ENCODE measurements around the gene HECTD4. TPM values are rescaled to one million over a fixed set of nuclear protein-coding genes. Genes with fewer than 3 reads are reported as not detected.
"Not testable (repeated sequence)": the region's sequence is repeated elsewhere in the genome, so short reads cannot be mapped to it uniquely, and the experiment has no call there.

Gene HECTD4
- 30.5 TPM for total RNA-seq

- peak; percentile 97 for ATAC-seq
These were observed at the start of gene HECTD4 for GRCh38 chr12:112381883-112382796. TSS of gene HECTD4 (minus strand) at chr12:112382431. CDS start at chr12:112382128, 303 bp downstream.

DNA sequence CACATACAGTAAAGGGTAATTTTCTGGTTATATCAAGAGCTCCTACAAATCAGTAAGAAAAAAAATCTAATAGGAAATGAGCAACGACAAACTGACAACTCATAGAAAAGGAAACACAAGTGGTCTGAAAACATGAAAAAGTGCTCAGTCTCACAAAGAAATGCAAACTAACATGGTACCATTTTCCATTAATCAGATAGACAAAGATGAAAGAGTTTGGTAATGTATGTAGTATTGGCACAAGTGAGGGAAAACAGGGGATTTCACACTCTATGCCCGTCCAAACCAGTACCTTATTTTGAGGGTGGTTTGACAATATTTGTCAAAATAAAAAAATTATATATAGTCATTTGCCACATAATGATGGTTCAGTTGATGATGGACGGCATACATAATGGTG is 49.7 kb upstream of the HECTD4 start:
- ATAC-seq, result no peak

- ATAC-seq, result no peak
These were observed 48.7 kb upstream of the HECTD4 start for GRCh38 chr12:112430929-112431328.

DNA sequence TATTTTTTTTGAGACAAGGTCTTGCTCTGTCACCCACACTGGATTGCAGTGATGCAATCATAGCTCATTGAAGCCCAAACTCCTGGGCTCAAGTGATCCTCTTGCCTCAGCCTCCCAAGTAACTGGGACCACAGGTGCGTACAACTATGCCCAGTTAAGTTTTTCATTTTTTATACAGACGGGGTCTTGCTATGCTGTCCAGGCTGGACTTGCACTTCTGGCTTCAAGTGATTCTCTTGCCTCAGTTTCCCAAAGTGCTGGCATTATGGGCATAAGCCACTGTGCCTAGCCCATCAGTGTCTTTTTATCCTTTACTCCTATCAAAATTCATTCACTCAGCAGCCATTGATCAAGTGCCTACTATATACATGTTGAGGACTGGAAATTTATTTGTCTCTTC is 45.5 kb upstream of the HECTD4 start:
- no peak for ATAC-seq

DNA sequence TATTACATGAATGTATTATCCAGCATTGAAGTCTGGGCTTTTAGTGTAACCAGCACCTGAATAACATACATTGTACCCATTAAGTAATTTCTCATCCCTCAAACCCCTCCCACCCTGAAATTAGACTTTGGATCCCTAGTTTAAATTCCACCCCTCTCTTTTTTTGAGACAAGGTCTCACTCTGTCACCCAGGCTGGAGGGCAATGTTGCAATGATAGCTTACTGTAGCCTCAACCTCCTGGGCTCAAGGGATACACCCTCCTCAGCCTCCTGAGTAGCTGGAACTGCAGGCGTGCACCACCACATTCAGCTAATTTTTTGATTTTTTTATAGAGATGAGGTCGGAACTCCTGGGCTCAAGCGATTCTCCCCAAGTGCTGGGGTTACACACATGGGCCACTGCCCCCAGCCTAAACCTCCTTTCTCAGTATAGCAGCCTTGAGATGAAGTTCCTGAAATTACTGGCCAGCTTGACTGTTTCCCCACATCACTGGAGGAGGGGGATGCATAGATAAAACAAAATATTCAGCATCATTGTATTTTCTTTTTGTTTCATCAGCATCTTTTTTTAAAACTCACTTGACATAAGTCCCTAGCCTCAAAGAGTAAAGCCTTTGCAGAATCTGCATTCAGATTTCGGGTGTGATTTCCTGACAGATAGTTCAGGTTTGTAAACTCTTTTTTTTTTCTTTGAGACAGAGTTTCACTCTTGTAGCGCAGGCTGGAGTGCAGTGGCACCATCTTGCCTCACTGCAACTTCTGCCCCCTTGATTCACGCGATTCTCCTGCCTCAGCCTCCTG is 43.6 kb upstream of the HECTD4 start:
- ATAC-seq, result no peak

DNA sequence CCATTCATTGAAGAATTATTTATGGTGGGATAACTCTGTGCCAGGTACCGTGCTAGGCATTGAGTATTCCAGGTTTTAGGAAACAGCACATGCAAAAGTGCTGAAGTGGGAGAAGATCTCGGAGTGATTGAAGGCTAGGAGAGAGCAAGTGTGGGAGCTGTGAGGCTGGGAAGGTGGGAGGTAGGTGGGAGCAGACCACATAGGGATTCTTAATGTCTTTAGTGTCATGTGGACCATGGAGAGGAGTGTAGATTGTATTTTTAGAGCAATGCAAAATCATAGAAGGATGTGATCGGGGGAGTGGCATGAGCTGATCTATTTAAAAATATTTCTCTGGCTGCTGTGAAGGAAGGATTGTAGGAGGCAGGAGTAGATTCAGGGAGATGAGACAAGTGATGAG is 41.9 kb upstream of the HECTD4 start:
- no peak for ATAC-seq

DNA sequence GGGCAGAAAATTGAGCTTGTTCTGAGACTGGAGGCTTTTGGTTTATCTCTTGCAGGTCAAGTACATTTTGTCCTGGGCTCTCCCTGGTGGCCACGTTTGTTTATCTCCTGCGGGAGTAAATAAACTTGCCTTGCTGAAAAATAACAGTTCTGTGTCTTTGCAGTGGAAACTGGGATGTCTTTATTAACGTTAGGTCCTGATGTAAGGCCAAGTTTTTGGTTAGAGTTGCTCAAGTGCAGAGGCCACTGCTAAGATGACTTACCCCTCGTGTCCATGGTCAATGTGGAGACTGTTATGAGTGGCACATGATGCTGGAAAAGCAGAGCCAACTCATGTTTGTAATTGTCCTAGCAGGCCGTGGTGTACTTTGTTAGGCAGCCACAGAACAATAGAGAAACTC is 40.3 kb upstream of the HECTD4 start:
- ATAC-seq, result no peak

DNA sequence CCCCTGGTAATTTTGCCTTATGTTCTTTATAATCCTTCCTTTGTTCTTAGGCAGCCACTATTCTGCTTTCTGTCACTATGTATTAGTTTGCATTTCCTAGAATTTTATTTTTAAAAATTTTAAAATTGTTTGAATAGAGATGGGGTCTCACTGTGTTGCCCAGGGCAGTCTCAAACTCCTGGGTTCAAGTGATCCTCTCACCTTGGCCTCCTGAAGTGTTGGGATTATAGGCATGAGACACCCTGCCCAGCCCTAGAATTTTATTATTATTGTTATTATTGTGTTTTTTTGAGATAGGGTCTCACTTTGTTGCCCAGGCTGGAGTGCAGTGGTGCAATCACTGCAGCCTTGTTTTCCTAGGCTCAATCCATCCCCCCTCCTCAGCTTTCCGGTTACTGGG is 39.1 kb upstream of the HECTD4 start:
- no peak for ATAC-seq

GRCh38 chr12:112420740-112421139 is 38.5 kb upstream of the HECTD4 start:
- ATAC-seq, result no peak

DNA sequence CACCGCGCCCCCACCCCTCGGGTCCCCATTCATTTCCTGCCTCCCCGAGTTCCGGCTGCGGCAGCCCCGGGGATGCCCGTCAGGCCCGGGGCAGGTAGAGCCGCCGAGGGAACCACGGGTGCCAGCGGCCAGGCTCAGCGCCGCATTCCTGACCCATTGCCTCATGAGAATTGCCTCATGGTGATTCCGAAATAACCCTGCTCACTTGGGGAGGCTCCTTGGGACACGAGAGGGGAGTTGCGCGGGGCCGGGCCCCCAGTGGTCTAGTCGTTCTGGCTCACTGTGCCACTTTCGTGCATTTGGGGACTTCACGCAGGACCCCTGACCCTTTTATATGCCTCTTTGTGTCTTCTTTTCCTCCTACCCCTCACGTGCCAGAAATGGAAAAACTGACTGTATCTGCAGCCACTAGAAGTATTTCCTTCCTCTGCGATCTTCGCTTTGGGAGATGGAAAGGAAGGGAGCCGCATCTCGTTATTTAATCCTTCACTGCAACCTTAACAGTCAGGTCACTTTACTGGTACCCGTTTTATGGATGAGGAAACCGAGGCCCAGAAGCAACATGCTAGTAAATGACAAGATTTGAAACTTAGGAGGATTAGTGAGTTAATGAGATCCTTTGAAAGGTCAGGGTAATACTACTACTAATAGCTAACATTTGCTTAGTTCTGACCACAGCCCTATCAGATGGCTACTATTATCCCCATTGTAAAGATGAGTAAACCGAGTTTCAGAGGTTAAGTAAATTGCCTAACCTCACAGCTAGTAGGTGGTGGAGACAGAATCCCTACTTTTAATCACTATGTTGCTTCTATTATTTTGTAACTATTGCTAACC is 37.3 kb upstream of the HECTD4 start:
- ATAC-seq, result peak; percentile 82

DNA sequence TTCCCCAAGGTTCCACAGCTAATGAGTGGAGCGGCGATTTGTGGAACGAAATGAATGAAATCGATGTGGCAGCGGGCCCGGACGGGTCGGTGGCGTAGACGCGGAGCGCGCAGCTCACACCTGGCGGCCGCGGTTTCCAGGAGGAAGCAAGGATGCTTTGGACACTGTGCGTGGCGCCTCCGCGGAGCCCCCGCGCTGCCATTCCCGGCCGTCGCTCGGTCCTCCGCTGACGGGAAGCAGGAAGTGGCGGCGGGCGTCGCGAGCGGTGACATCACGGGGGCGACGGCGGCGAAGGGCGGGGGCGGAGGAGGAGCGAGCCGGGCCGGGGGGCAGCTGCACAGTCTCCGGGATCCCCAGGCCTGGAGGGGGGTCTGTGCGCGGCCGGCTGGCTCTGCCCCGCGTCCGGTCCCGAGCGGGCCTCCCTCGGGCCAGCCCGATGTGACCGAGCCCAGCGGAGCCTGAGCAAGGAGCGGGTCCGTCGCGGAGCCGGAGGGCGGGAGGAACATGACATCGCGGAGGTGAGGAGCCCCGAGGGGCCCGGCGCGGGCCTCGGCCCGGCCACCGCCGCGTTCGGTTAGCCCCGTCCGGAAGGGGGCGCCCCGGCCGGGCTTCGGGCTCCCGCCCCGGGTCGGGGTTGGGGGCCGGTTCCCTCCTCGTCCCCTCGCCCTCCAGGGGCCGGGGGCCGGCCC is 36.5 kb upstream of the HECTD4 start, which contains the start of gene PTPN11:
Gene PTPN11, plus strand, starts transcription at position 340 of the 689 bp plus-strand sequence. Its CDS starts 165 bp downstream, at position 505.
- ATAC-seq, result peak; percentile 92

GRCh38 chr12:112418273-112418607 is 36.0 kb upstream of the HECTD4 start:
- ATAC-seq, result peak; percentile 2

DNA sequence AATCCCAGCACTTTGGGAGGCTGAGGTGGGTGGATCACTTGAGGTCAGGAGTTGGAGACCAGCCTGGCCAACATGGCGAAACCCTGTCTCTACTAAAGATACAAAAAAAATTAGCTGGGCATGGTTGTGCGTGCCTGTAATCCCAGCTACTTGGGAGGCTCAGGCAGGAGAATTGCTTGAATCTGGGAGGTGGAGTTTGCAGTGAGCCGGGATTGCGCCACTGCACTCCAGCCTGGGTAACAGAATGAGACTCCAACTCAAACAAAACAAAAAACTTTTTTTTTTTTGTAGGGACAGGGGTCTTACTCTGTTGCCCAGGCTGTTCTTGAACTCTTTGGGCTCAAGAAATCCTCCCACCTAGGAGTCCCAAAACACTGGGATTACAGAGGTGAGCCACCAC is 33.2 kb upstream of the HECTD4 start:
- ATAC-seq, result not testable (repeated sequence)

- ATAC-seq, result no peak
These were observed 31.8 kb upstream of the HECTD4 start for GRCh38 chr12:112413855-112414625.

GRCh38 chr12:112409906-112410244 is 27.6 kb upstream of the HECTD4 start:
- ATAC-seq, result no peak

DNA sequence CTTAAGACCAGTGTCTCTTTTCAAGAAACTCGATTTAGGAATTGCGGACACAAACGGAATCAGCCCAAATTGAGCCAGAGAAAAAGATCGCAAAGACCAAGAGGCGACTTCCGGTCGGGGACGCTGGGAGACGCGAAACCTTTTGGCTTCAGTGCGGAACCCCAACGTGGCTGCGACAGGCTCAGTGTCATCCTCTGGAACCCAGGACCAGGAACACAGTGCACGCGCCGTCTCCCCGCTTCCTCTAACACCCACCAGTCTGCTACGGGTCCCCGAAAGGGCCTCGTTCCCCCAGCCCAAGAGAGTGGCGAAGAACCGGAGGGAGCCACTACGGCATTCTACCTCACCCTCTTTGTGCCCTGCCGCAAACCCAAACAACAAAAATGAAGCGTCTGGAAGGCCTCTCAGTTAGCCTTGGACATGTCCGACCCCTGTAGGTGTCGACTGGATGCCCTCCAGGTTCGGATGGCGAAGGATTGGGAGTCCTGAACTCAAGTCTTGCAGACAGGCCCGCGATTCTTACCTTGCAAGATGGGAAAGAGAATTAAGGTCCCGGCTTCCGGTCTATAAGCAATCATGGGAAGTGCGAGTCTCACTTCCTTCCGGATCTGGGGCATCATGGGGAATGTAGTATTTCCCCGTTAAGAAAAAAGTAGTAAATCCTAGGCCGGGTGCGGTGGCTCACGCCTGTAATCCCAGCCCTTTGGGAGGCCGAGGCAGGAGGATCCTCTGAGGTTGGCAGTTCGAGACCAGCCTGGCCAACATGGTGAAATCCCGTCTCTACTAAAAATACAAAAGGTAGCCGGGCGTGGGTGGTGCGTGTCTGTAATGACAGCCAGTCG is 27.1 kb upstream of the HECTD4 start, which contains the start of gene RPL6:
Gene RPL6, minus strand, starts transcription at position 542 of the 842 bp plus-strand sequence. CDS start 949 bp downstream, outside the sequence.
- peak; percentile 90 for ATAC-seq

DNA sequence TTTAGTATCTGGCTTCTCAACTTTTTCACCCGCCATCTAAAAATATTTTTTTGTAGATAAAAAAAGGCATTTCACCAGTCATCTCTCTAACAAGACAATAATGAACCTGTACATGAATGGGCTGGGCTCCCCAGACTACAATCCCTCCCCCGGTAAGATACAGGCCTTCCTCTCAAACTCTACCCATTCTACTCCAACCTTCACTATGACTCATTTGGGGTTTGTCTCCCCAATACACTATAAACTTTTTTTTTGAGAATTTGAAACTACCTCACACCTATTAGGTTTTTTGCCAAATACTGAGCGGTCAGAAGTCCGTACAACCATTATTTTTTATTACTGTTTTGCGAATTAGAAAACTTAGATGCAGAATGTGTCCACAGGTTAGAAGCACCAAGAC is 26.4 kb upstream of the HECTD4 start:
- ATAC-seq, result peak; percentile 53

DNA sequence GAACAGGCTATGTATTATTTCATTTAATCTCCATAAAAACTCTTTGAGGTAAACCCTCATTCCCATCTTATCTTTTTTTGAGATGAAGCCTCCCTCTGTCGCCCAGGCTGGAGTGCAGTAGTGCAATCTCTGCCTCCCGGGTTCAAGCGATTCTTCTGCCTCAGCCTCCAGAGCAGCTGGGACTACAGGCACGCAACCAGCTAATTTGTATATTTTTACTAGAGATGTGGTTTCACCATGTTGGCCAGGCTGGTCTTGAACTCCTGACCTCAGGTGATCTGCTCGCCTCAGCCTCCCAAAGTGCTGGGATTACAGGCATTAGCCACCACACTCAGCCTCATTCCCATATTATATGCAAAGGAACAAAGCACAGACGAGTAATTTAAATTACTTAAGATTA is 25.5 kb upstream of the HECTD4 start:
- ATAC-seq, result not testable (repeated sequence)

GRCh38 chr12:112406519-112407488 is 24.6 kb upstream of the HECTD4 start:
- ATAC-seq, result no peak
